ENCODE measurements around the gene TNFRSF6B. TPM values are rescaled to one million over a fixed set of nuclear protein-coding genes. Genes with fewer than 3 reads are reported as not detected.

Gene TNFRSF6B
- total RNA-seq, 1 donor from 2014 or later: not detected

DNA sequence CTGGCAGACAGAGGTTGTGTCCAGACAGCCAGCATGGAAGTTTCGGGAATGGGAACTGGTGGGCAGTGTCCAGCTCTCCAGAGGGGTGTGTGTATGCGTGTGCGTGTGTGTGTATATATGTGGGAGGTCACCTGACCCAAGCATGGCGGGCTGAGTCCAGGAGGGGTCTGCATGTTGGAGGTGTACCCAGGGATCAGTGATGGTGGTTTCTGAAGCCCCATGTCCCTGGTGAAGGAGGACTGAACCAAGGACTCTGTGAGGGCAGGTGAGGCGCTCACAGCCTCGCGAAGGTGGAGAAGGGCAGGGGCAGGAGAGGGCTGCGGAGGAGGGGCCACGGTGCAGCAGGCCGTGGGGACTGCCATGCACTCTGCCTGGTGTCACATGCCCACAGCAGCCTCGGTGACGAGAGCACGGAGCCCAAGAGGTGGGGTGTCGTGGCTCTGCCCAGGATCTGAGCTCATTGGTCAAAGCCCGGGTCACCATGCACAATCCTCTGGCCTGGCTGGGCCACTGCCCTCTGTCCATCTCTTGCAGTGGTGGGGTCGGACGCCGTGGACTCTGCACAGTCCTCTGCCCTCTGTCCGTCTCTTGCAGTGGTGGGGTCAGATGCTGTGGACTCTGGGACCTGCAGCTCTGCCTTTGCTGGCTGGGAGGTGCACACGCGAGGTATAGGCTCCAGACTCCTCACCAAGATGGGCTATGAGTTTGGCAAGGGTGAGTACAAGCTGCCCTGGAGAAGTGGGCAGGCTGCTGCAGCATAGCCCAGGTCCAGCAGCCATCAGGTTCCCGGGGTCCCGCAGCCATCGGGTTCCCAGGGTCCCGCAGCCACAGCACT lies 37.9 kb downstream of the TNFRSF6B start:
- DNase-seq (ENCODE audit: low spot score in 2 of 2) (no peak), FAIRE-seq (no peak)

DNA sequence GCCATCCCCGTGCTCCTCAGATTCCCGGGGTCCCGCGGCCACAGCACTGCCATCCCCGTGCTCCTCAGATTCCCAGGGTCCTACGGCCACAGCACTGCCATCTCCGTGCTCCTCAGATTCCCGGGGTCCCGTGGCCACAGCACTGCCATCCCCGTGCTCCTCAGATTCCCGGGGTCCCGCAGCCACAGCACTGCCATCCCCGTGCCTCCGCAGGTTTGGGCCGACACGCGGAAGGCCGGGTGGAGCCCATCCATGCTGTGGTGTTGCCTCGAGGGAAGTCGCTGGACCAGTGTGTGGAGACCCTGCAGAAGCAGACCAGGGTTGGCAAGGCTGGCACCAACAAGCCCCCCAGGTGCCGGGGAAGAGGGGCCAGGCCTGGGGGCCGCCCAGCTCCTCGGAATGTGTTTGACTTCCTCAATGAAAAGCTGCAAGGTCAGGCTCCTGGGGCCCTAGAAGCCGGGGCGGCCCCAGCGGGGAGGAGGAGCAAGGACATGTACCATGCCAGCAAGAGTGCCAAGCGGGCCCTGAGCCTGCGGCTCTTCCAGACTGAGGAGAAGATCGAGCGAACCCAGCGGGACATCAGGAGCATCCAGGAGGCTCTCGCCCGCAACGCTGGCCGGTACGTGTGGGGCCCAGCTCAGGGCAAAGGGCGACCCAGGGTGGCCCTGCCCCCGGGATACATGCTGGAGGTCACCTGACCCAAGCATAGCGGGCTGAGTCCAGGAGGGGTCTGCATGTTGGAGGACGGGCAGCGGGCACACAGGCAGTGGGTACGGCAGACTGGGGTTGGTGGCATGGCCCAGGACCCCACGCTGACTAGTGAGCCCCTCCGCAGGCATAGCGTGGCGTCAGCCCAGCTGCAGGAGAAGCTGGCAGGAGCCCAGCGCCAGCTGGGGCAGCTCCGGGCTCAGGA lies 38.8 kb downstream of the TNFRSF6B start:
- no peak for FAIRE-seq
- DNase-seq (ENCODE audit: low spot score in 2 of 2): no peak

DNA sequence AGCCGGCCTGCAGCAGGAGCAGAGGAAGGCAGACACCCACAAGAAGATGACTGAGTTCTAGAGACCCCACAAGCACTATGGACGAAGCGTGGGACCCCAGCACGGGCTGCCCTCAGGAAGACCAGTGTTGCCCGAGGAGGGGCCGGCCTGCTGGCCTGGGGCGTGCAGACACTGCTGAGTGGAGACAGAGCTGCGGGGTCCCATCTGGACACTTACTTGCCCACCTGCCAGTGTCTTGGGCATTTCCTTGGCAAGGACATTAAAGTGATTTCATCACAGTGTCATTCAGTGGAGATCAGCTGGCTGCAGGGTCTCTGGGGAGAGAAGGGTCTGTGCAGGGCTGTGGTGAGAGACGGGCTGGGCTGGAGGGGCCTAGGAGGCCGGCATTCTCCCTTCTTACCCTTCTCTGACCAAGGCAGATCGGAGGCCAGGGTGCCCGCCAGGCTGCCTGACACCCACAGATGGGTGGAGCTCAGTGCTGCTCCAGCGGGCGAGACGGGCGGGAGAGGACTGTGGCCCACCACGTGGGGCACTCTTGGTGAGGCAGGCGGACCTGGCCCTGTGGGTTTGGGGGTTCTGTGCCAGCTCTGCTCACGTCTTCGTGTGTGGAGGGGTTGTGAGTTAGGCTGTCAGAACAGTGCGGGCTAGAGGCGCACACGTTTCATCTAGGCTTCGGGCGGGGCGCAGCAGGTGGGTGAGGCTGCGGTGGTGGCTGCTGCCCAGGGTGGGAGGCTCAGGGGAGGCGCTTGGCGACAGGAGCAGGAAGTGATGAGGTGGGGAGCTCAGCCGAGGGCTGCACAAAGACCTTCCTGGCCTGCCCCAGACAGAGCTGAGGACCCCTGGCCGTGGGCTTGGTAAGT lies 39.6 kb downstream of the TNFRSF6B start, which contains the start of gene LIME1:
LIME1 (plus strand) TSS at position 806 of the 860 bp plus-strand sequence. CDS start 886 bp downstream, outside the sequence.
- no peak for DNase-seq (ENCODE audit: low spot score in 2 of 2)
- no peak for FAIRE-seq

DNA sequence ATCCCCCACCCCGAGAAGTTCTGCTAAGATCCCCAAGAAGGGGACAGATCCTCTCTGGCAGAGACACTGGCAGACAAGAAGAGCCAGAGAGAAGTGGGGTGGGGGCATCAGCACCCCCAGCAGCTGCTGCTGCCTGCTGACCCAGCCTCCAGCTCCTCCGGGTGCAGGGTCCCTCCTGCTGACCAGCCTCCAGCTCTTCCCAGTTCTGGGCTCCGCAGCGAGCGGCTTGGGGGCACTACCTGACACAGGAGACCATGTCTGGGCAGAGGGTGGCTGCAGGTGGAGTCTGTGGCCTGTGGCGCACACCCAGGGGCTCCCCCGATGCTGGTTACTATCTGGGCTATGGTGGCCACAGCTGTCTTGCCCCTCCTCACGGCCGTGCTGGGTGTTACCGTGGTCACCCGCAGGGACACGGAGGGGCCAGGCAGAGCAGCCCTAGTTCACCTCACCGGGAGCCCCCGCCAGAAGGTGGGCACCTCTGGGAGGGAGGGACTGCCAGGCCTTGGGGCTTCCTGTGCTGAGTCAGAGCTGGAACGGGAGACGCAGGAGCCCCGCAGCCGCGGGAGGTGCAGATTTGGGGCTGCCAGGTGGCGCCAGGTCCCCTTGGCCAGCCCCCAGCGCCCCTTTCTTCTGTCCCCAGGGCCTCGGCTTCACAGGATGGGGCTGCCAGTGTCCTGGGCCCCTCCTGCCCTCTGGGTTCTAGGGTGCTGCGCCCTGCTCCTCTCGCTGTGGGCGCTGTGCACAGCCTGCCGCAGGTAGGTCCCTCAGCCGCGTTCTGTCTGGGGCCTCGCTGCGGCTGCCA lies 40.6 kb downstream of the TNFRSF6B start:
- DNase-seq (ENCODE audit: low spot score in 2 of 2): no peak
- no peak for FAIRE-seq

DNA sequence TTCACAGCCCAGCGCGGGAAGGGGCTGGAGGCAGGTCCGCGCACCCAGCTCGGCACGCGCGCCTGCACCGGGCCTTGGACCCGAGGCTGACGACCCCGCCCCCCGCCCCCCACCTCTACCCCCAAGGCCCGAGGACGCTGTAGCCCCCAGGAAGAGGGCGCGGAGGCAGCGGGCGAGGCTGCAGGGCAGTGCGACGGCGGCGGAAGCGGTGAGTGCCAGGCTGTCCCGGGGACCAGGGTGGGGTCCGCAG lies 41.2 kb downstream of the TNFRSF6B start:
- DNase-seq (ENCODE audit: low spot score in 2 of 2) (no peak), FAIRE-seq (no peak)

DNA sequence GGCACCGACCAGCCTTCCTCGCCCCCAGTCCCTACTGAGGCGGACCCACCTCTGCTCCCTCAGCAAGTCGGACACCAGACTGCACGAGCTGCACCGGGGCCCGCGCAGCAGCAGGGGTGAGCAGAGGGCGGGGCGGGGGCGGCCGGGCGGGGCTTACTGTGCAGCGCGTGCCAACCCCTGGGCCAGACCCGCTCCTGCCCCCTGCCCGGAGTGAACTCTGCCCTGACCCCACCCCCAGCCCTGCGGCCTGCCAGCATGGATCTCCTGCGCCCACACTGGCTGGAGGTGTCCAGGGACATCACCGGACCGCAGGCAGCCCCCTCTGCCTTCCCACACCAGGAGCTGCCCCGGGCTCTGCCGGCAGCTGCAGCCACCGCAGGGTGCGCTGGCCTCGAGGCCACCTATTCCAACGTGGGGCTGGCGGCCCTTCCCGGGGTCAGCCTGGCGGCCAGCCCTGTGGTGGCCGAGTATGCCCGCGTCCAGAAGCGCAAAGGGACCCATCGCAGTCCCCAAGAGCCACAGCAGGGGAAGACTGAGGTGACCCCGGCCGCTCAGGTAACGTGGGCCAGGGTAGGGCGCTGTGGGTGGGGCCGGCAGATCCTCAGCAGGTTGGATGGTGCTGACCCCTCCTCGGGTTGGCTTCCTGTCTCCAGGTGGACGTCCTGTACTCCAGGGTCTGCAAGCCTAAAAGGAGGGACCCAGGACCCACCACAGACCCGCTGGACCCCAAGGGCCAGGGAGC lies 41.7 kb downstream of the TNFRSF6B start:
- no peak for FAIRE-seq
- no peak for DNase-seq (ENCODE audit: low spot score in 2 of 2)

DNA sequence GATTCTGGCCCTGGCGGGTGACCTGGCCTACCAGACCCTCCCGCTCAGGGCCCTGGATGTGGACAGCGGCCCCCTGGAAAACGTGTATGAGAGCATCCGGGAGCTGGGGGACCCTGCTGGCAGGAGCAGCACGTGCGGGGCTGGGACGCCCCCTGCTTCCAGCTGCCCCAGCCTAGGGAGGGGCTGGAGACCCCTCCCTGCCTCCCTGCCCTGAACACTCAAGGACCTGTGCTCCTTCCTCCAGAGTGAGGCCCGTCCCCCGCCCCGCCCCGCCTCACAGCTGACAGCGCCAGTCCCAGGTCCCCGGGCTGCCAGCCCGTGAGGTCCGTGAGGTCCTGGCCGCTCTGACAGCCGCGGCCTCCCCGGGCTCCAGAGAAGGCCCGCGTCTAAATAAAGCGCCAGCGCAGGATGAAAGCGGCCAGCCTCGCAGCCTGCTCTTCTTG lies 42.3 kb downstream of the TNFRSF6B start:
- FAIRE-seq (no peak), DNase-seq (ENCODE audit: low spot score in 2 of 2) (peak in 1 of 2 donors; percentile 62)

DNA sequence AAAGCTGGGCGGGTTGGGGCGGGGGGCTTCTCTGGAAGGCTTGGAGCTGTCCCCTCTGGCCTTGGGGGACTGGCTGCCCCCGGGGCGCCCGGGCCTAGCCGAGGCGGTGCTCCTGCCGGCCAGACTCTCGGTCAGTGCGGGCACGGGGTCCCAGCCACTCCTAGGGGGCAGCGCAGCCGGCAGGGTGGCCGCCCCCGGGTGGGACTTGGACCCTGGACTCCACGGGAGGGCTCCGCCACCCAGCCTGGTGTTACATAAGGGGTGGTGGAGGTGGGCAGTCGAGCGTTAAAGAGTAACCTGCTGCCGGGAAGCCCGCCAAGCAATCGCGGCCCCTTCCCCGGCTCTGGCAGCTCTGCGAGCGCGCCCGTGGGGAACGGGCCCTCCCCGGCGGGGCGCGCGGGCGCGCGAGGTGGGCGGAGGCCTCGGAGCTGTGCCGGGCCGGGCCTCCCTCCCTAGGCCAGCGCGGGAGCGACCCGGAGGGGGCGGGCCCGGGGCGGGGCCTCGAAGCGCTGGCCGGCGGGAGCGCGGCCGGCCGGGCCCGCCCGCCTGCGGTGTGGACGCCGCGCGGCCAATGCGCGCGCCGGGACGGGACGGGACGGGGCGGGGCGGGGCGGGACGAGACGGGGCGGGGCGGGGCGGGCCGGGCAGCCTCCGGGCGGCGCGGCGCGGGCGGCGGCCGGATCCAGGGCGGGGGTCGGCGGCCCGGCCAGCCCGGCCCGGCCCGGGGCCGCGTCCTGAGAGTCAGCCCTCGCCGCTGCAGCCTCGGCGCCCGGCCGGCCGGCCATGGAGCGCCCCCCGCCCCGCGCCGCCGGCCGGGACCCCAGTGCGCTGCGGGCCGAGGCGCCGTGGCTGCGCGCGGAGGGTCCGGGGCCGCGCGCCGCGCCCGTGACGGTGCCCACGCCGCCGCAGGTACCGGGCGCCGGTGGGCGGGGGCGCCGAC lies 42.9 kb downstream of the TNFRSF6B start, which contains the start of gene SLC2A4RG:
SLC2A4RG (plus strand) TSS at position 647 of the 940 bp plus-strand sequence; CDS start at position 784, 137 bp downstream.
- FAIRE-seq (no peak), DNase-seq (ENCODE audit: low spot score in 2 of 2) (peak; percentile 100)

DNA sequence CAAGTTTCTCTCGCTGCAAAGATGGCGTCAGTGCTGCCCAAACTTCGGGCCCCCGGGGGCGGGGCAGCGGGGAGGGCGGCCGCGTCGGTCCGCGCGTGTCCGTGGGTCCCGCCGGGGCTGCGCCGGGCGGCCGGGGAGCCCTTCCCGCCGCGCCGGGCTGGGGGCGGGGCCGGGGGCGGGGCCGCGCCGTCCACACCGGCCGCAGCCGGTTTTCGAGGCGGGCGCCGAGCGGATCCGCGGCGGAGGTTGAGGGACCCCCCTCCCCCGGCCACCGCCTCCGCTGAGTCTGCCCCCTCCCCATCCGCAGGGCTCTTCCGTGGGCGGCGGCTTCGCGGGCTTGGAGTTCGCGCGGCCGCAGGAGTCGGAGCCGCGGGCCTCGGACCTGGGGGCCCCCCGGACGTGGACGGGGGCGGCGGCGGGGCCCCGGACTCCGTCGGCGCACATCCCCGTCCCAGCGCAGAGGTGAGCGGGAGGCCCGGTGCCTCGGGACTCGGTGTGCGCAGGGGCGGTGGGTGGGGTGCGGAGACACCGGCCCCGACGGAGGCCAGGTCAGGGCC lies 43.7 kb downstream of the TNFRSF6B start:
- no peak for FAIRE-seq
- DNase-seq (ENCODE audit: low spot score in 2 of 2): peak; percentile 82 to 84

DNA sequence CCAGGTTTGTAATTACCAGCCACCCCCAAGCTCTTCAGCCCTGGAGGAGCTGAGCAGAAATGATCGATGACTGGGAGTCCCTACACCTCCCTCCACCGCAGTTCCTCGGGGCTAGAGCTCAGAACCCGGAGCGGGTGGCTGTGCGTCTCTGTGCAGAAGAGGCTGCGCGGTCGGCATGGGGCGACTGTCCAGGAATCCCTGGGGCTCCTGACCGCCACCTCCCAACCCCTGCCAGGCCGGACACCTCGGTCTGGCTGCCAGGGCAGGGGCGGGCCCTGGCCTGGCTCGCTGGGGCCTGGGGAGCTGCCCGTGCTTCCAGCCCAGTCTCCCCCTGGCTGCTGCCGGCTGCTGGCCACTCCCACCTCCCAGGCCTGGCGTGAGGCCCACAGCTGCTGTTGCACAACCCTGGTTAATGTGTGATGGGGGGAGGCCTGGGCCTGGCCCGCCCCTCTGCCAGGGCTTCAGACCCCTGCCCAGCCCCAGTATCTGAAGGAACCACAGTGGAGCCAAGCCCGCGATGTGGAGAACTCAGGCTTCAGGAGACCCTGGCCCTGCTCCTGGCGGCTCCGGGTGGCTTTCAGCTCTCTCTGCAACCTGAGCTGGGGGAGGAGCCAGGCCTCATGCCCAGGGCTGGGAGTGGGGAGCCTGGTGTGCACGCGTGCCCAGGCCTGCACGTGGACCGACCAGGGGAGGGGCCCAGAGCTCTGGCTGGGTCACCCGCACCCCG lies 44.3 kb downstream of the TNFRSF6B start:
- FAIRE-seq: no peak
- DNase-seq (ENCODE audit: low spot score in 2 of 2): peak; percentile 85 to 87

DNA sequence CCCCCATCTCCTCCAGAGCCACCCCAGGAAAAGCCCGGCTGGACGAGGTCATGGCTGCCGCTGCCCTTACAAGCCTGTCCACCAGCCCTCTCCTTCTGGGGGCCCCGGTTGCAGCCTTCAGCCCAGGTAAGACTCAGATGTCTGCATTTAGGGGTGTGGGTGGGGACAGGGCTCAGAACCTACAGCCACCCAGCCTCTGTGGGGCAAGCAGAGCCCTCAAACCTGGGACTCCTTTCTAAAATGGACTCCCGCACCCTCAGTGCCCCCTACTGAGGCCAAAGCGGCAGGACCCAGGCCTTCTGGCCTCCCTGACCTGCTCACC lies 44.9 kb downstream of the TNFRSF6B start:
- FAIRE-seq (no peak), DNase-seq (ENCODE audit: low spot score in 2 of 2) (peak in 1 of 2 donors; percentile 48)

DNA sequence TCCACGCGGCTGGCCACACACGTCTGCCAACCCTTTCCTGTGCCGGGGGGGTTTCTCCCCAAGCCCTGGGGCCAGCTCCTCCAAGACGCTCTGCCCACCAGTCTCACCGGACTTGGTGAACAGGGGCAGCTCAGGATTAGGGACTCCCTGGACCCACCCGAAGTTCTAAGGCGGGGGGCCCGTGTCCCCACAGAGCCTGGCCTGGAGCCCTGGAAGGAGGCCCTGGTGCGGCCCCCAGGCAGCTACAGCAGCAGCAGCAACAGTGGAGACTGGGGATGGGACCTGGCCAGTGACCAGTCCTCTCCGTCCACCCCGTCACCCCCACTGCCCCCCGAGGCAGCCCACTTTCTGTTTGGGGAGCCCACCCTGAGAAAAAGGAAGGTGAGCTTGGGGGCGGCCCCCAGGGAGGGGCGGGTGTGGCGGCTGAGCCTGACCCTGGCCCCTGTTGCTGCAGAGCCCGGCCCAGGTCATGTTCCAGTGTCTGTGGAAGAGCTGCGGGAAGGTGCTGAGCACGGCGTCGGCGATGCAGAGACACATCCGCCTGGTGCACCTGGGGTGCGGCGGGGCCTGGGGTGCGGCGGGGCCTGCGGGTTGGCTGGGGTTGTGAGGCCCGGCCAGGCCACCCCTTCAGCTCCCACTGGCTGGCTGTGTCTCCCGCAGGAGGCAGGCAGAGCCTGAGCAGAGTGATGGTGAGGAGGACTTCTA lies 45.4 kb downstream of the TNFRSF6B start:
- DNase-seq (ENCODE audit: low spot score in 2 of 2) (peak in 1 of 2 donors; percentile 19), FAIRE-seq (no peak)

DNA sequence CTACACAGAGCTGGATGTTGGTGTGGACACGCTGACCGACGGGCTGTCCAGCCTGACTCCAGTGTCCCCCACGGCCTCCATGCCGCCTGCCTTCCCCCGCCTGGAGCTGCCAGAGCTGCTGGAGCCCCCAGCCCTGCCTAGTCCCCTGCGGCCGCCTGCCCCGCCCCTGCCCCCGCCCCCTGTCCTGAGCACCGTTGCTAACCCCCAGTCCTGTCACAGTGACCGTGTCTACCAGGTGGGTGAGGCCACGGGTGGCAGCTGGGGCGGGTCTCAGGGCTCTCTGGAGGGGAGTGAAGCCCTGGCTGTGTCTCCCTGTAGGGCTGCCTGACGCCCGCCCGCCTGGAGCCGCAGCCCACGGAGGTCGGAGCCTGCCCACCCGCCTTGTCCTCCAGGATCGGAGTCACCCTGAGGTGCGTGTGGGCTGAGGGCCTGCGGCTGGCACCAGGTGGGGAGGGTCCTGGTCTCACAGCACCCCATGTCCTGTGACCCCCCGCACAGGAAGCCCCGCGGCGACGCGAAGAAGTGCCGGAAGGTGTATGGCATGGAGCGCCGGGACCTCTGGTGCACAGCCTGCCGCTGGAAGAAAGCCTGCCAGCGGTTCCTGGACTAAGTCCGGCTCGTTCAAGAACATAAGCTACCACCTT lies 46.1 kb downstream of the TNFRSF6B start:
- DNase-seq (ENCODE audit: low spot score in 2 of 2): no peak
- FAIRE-seq: no peak

DNA sequence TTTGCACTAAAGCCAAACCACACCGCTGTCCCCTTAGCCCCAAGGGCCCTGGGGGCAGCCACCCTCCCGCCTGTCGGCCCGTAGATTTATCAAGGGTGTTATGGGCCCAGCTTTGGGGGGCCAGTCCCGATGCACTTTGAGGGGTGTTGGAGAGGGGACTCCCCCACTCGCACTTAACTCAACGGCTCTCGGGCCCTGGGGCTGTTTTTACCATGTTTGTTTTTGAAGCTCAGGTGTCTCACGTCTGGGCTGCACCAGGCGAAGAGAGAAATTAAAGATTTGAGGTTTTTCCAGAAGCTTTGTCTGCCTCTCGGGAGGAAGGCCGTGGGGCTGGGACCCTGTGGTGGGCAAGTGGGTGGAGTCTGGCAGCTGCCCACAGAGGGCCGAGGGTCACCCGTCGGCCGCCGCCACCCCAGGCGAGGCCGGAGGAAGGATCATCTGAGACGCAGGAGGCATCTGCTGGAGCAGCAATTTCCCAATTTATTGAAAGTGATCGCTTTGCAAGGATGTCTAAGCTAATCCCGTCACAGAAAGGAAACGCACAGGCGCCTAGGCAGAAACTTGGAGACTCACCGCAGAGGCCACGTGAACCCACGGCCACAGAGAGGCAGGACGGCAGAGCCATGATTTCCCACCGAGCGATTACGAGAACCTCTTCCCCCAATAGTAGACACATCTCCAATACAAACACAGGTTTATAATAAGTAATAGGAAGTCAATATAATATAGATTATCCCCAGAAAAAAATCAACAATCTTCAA lies 46.9 kb downstream of the TNFRSF6B start:
- no peak for FAIRE-seq

DNA sequence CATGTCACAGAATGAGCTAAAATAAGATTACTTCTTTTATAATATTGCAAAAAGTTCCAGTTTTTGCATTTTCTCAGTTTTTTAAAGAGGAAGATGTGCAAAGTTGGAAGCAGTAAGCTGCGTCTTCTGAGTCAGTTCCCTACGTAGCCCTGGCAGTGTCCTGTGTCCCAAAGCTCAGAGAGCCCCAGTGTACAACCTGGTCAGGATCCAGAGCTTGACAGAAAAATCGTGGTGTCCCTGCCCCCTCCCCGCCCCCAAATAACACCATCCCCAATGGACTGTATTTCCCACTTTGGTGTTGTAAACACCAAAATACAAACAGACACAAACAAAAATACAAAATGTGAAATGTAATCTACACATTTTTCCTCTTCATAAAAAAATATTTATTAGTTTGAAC lies 47.7 kb downstream of the TNFRSF6B start:
- FAIRE-seq: no peak
- no peak for DNase-seq (ENCODE audit: low spot score in 2 of 2)

More for the DNA sequence above, 46.9 kb downstream of the TNFRSF6B start:
- DNase-seq (ENCODE audit: low spot score in 2 of 2): no peak
